WTC11 (cell line): ENCODE data around the gene ADAM19.

Experiments
- CREM ChIP-seq: sonication (generic); formaldehyde crosslinking; IDR thresholded peaks from 2 replicates; pipeline ENCODE4 v1.8.1; 2022; ENCODE audit warnings: mild to moderate bottlenecking, missing genetic modification reagents, moderate library complexity
- TF ChIP-seq, protein P1 (sequence below): sonication (generic); formaldehyde crosslinking; IDR thresholded peaks from 2 replicates; pipeline ENCODE4 v1.8.1; 2023; ENCODE audit warnings: mild to moderate bottlenecking, missing genetic modification reagents, moderate library complexity

DNA sequence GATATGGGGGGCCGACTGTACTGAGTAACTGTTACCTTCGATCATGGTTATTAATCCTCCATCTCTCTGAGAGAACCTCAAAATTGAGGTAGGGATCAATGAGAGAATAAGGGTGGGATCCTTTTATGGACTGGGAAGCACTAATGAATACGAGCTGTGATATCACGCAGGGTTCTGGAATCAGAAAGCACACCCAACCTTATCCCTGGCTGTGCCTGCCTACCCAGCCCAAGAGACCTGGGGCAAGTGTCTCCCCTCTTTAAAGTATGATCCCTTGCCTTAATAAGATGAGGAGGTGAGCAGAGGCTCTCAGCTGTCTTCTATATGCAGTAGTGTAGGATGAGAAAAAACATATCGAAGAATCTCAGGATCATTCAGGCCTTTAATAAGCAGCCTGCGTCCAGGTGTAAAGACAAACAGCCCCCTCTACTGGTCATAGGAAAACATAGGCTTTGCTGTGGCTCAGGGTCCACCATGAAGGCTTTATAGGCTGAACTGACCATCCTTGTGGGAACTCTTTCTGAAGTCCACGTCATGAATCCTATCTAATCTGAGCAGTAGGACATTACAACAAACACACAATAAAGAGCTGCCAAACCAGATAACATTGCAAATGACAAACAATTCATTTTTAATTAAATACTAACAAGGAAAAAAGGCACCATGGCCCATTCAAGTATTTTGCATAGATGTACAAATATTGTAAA is 98.7 kb downstream of the ADAM19 start:
- no peak for TF ChIP-seq CREM
- TF ChIP-seq, protein P1, sequence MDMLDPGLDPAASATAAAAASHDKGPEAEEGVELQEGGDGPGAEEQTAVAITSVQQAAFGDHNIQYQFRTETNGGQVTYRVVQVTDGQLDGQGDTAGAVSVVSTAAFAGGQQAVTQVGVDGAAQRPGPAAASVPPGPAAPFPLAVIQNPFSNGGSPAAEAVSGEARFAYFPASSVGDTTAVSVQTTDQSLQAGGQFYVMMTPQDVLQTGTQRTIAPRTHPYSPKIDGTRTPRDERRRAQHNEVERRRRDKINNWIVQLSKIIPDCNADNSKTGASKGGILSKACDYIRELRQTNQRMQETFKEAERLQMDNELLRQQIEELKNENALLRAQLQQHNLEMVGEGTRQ (CRISPR knock-in tag), result no peak
